ENCODE results near the gene NOD1. TPM values are rescaled to one million over a fixed set of nuclear protein-coding genes. Genes with fewer than 3 reads are reported as not detected.

The NOD1 gene
- total RNA-seq, 1 donor from 2014 or later: 14.2 TPM

Other genes starting within 250 kb of the NOD1 start
- 26.4 TPM for gene ZNRF2, start 194.2 kb downstream of the NOD1 start, total RNA-seq
- 30.3 TPM for gene GGCT, start 26.0 kb upstream of the NOD1 start, total RNA-seq
- gene GARS1, start 116.1 kb upstream of the NOD1 start, total RNA-seq: 45.3 TPM
- 0.51 TPM for gene CRHR2, start 203.7 kb upstream of the NOD1 start, total RNA-seq

All from tongue (tissue), 1 donor.